T47D (cell line): ENCODE data around the gene RACGAP1.

Source experiments
- DNase-seq, 2 experiments: peaks; one replicate each; pipeline versions ENCODE4 v3.0.0 to v3.0.0-alpha.2; 2011 to 2012; ENCODE audit warnings: low read depth in 1 of 2, low spot score in 1 of 2
- JUND ChIP-seq: IDR thresholded peaks from 2 replicates; pipeline ENCODE4 v1.6.1; 2012; ENCODE audit warnings: low read depth
- in situ Hi-C: cut with HindIII; loops from 2 replicates; pipeline ENCODE4 v1.10.0; 2016; ENCODE audit warnings: low sequenced_read_pairs, low pct_unique_long_range_greater_than_20kb

Gene RACGAP1

GRCh38 chr12:50050410-50051098 lies 25.3 kb upstream of the RACGAP1 start:
- in situ Hi-C loops: no loop called here
- DNase-seq: no peak

GRCh38 chr12:50050119-50050385 lies 24.8 kb upstream of the RACGAP1 start:
- no peak for DNase-seq
- no peak for TF ChIP-seq JUND
- in situ Hi-C loops: no loop called here

More at GRCh38 chr12:50050410-50051098, 25.3 kb upstream of the RACGAP1 start:
- TF ChIP-seq JUND: no peak

- in situ Hi-C loops: no loop called here
- DNase-seq: no peak
- TF ChIP-seq JUND: no peak
These were observed 24.2 kb upstream of the RACGAP1 start for GRCh38 chr12:50049254-50050118.

- no peak for DNase-seq
- in situ Hi-C loops: no loop called here
- no peak for TF ChIP-seq JUND
These were observed 22.5 kb upstream of the RACGAP1 start for GRCh38 chr12:50047693-50048250.

GRCh38 chr12:50043854-50044253 lies 18.6 kb upstream of the RACGAP1 start:
- in situ Hi-C loops: no loop called here
- DNase-seq: no peak
- TF ChIP-seq JUND: no peak

- no peak for DNase-seq
- in situ Hi-C loops: no loop called here
- no peak for TF ChIP-seq JUND
These were observed 18.0 kb upstream of the RACGAP1 start for GRCh38 chr12:50043308-50043707.

- in situ Hi-C loops: no loop called here
- TF ChIP-seq JUND: no peak
- no peak for DNase-seq
These were observed 17.4 kb upstream of the RACGAP1 start for GRCh38 chr12:50042693-50043092.

- no peak for DNase-seq
- no peak for TF ChIP-seq JUND
- in situ Hi-C loops: no loop called here
These were observed 16.7 kb upstream of the RACGAP1 start for GRCh38 chr12:50041962-50042361.

- no peak for DNase-seq
- in situ Hi-C loops: no loop called here
- TF ChIP-seq JUND: no peak
These were observed 16.0 kb upstream of the RACGAP1 start for GRCh38 chr12:50041062-50041860.

- no peak for TF ChIP-seq JUND
- in situ Hi-C loops: no loop called here
- DNase-seq: no peak
These were observed 15.4 kb upstream of the RACGAP1 start for GRCh38 chr12:50040657-50041056.

GRCh38 chr12:50039151-50039835 lies 14.0 kb upstream of the RACGAP1 start:
- DNase-seq: peak; percentile 77 to 80
- no peak for TF ChIP-seq JUND
- in situ Hi-C loops: no loop called here

GRCh38 chr12:50038336-50038735 lies 13.0 kb upstream of the RACGAP1 start:
- in situ Hi-C loops: no loop called here
- no peak for TF ChIP-seq JUND
- DNase-seq: no peak
